Hypothalamus (tissue), 51 donors: ENCODE results near the gene KNCN.

Source experiments
- DNase-seq, 51 donors: peaks; one replicate each; lab custom pipeline; 2025; lab: John Stamatoyannopoulos, UW

The KNCN gene

DNA sequence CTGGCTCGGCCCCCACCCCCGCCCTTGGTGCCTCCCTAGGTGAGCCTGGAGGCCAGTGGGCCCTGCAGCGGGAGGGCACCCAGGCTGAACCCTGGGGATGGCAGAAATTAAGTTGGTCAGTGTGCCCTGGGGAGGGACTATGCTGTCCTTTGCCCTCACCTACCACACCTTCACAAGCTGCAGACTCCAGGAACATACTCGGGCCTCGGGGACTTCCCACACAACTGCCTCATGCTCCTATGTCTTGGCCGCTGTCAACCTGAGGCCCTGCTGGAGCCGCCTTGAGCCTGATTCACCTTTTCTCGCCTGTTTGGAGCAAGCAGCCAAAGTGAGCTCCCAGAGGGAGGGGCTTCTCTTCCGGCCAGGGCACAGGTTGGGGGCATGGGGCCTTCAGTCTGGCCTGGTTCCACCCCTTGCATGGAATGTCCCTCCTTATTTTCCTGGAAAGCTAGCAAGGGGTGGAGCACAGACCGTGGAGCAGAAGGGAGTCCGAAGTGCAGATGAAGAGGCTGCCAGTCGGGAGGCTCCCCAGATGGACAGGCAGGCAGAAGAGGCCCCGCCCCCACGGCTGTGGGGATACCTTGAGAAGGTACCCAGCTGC, 24.7 kb downstream of the KNCN start:
- no peak for DNase-seq

- DNase-seq, result no peak
These were observed 25.3 kb downstream of the KNCN start for GRCh38 chr1:46526013-46526690.

- no peak for DNase-seq
These were observed 26.0 kb downstream of the KNCN start for GRCh38 chr1:46525253-46525983.

DNA sequence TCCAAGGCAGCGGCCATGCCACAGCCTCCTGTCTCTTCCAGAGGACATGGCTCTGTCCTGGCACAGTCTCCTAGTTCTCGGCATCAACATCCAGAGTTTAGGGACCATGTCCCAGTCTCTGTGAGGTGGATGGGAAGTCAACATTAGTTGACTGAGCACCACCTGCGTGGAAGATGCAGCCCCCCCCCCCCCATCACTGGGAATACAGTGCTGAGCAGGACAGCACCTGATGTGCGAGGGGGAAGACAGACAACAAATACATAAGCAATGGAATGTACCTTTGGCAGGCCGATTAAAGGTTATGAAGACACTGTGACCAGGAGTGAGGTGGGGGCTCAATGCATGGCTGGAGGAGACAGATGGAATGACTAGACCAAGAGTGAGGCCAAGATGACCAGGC, 26.6 kb downstream of the KNCN start:
- DNase-seq, result no peak

DNA sequence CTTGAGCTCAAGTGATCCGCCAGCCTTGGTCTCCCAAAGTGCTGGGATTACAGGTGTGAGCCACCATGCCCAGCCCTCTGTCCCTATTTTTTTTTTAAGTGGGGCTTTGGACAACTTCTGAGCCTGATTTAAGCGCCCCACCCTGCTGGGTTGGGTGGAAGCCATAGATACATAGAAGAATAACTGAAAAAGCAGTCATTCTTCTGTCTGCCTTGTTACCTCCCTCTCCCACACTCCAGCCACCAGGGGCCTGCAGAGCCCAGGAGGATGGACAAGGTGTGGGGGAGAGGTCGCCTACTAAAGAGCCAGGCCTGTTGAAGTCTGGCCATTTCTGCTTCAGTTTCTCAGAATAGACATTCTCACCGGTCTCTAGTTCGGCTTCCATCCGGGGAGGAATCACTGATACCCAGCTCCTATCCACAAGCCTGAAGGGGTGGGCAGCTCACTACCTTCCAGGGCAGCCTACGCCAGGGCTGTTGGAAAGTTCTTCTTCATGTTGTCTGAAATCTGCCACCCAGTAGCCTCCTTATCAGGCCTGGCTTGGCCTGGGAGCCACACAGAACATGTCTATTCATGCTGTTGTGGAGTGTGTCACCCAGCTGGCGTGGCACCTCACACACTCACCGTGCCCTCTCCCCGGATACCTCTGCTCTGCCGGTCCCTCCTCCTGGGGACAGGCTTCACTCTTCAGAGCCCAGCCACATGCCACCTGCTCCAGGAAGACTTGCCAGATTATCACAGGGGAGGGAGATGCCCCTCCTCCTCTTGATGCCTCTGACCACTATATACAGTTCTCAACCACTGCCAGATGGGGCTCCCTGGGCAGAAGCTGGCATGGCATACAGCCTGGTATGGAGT, 27.7 kb downstream of the KNCN start:
- DNase-seq, result no peak

GRCh38 chr1:46522969-46523320, 28.5 kb downstream of the KNCN start:
- no peak for DNase-seq

GRCh38 chr1:46522184-46522968, 29.1 kb downstream of the KNCN start:
- DNase-seq, result peak in 11 of 51 donors; percentile 9 to 65 (median 21)

- DNase-seq, result no peak
These were observed 30.0 kb downstream of the KNCN start for GRCh38 chr1:46521414-46521813.

DNA sequence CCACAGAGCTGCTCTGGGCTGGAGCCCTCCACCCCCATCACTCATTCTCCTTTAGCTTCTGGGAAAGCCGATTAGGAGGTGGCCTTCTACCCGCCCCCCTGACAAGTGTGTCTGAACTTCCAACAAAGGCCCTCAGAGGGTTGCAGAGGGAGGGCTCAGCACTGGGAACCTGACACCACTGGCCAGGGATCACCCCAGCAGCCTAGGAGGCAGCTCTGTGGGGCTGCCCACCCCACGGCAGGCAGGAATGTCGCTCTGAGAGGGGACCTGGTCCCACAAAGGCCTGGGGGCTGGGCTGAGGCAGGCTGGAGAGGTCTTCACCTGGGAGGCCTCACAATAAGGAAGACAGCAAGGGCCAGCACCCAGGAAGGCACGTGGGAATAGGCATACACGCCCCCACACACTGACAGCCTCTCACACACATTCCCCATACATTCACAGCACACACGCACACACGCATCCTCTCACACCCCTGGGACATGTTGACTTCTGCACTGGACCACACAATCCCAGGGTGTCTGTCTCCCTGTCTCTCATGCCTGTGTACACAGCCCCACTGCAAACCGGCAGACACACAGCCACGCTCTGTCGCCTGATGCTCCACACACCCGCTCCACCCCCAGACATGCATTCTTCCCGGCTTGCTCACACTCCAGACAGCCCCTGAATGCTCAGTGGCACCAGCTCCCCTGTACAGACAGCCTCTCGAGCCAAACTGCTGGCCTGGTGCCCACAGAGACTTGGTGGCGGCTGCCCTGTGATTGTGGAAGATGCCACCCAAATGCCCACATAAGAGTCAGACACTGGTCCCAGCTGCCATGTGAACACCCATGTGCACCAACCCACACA, 31.2 kb downstream of the KNCN start:
- DNase-seq, result peak in 1 of 51 donors; percentile 25

DNA sequence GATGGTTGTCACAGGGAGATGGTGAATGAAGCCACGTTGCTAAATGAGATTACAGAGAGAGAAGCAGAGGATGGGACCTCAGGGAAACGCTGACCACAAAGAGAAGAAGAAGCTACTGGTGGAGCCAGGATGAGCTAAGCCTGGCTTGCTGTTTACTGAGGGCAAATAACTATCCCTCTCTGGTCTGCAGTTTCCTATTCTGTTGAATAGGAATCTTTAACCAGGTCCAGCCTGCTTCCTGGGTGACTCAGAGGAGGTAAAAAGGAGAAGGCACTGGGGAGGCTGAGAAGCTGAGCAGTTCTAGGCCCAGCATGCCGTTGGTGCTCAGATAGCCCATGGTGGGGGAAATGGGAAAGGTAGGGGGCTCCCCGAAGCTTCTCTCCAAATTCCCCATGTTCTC, 32.2 kb downstream of the KNCN start:
- no peak for DNase-seq

DNA sequence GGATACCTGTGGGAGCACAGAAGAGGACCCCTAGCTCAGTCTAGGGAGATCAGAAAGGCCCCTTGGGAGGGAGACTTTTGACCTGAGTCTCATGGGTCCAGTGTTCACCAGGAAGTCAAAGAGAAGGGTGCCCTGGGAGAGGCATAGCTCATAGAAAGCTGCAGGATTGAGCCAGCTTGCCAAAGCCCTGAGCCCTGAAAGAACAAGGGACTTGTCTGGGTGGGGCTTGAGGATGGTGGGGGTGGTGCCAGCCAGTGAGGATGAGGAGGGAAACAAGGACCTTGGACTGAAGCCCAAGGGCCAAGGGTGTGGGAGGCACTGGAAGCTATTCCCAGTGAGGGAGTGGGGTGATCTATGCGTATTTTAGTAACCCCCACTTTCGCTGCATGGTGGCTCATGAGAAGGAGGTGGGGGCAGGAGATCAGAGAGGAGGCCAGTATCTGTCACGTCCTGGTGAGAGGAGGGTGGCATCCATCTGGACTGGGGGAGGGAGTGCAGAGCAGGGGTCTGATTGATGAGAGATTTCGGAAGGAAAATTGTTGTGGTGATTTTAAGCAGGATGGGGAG, 33.4 kb downstream of the KNCN start:
- DNase-seq, result no peak

- DNase-seq, result no peak
These were observed 34.3 kb downstream of the KNCN start for GRCh38 chr1:46517010-46517600.

DNA sequence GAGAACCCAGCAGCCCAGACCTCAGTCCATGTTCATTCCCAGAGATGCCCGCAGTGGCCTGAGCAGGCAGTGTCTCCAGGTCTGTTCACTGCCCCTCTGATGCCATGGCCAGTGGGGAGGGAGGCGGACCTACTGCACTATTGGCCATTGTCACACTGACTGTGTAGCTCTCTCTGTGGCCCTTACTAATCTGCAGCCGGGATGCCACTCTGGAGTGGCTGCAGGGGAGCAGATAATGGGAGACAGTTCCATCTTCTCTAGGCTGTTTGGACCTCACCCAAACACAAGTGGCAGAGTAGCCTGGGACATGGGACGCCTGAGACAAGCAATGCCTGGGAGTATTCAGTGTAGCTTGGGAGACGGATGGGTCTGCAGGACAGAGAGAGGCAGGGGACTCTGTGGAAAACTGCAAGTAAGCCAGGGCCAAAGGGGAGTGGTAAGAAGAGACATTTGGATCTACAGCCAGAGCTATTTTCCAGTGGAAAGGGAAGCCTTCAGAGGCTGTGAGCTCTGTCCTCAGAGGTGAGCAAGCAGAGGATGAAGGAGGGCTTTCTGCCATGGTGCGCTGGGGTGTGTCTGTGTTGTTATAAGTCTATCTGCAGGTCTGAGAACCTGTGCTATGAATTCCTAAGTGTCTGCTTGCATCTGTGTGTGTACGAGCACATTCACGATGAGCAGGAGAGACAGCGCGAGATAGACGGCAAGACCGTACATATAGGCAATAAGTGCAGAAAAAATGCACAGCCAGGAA, 35.1 kb downstream of the KNCN start:
- no peak for DNase-seq

DNA sequence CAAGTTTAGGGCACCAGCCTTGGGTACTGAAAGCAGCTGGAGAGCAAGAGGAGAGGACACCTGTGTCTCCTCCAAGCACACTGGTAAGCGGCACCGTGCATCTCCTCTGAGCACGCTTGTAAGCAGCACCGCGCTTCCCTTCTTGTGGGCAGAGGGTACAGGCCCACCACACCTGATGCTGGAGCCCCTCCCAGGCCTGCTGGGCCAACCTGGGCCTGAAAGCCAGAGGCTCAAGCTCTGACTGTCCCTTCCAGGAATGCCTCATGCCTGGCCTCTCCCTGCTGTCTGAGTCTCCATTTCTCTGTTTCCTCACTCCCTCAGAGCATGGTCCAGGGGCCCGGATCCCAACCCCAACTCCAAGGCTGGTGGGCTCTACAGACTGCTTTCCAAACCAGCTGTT, 35.9 kb downstream of the KNCN start:
- no peak for DNase-seq

- DNase-seq, result no peak
These were observed 37.9 kb downstream of the KNCN start for GRCh38 chr1:46513536-46513935.

DNA sequence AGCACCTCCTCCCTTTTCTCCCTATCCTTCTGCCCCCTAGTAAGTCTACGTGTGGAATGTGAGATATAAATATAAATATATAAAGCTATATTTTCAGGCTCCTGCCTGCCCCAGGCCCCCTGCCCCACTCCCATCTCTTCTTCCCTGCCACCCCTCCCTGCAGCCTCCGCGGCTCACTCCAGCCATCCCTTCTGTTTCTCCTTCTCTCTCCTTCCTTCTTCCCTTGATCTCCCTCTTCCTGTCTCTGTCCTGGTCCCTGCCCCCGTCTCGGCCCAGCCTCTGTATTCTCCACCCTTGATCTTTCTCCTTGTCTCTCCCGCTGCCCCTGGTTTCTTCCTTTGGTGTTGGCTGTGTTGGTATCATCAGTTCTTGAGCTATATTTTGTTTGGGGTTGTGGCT, 38.7 kb downstream of the KNCN start:
- no peak for DNase-seq

GRCh38 chr1:46512135-46512791, 39.2 kb downstream of the KNCN start:
- DNase-seq, result no peak

- DNase-seq, result no peak
These were observed 40.5 kb downstream of the KNCN start for GRCh38 chr1:46510998-46511365.
